Gastroesophageal sphincter (tissue), 3 donors: Measurements from ENCODE around the gene LHFPL5.

Source experiments
- CTCF ChIP-seq, 4 experiments: fragments of 200-600 bp in 2 of 4; fragments of 450-650 bp in 2 of 4; sonication (generic) in 1 of 4; IDR thresholded peaks; one replicate each; pipeline ENCODE4 v1.5.1; 2017 to 2019; ENCODE audit warnings: antibody characterized with exemption in 4 of 4, mild to moderate bottlenecking in 2 of 4, moderate library complexity in 2 of 4
- POLR2A ChIP-seq, 2 donors: fragments of 450-650 bp; IDR thresholded peaks; one replicate each; pipeline ENCODE4 v1.6.1; 2017; ENCODE audit warnings: antibody characterized with exemption in 2 of 2, mild to moderate bottlenecking in 2 of 2, moderate library complexity in 1 of 2

GRCh38 chr6:35844290-35844689, 39.1 kb downstream of the LHFPL5 start:
- no peak for TF ChIP-seq CTCF (IDR thresholded peaks at IDR 0.05)
- TF ChIP-seq POLR2A (IDR thresholded peaks at IDR 0.05), result no peak
